GM19397 (cell line): Measurements from ENCODE around the gene S100A7A.

Source experiments
- ATAC-seq: cut with Tn5 transposase; IDR thresholded peaks from one replicate; pipeline ENCODE4 v1.9.1; 2021; ENCODE audit warnings: mild to moderate bottlenecking, moderate library complexity; ENCODE audit not compliant: unreplicated experiment

The S100A7A gene

GRCh38 chr1:153415850-153416570 is at the start of gene S100A7A:
Gene S100A7A, plus strand, starts transcription at chr1:153416520. Its CDS starts 1,563 bp downstream, at chr1:153418083.
- no peak for ATAC-seq

DNA sequence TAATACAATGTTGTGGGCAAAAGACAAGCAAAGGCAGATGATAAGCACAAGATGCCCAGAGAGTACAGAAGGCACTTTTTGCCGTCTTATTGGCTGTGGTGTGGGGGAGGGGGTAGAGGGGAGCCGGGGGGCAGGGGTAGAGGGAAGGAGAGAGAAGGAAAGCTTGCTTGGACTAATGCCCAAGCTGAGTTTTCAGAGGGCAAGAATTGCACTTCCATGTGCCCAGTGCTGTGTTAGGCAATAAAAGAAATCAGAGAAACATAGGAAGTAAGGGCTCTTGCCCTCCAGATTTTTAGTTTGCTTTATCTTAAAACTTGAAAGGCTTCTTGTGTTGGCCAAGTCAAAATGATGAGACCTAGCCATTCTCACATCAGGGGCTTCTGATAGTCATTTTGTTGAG is 49.2 kb upstream of the S100A7A start:
- ATAC-seq = no peak

- ATAC-seq = no peak
Measured at GRCh38 chr1:153368495-153368894, 47.8 kb upstream of the S100A7A start.

- ATAC-seq = no peak
Measured at GRCh38 chr1:153370146-153370545, 46.2 kb upstream of the S100A7A start.

- ATAC-seq = no peak
Measured at GRCh38 chr1:153371231-153371630, 45.1 kb upstream of the S100A7A start.

GRCh38 chr1:153372571-153372970 is 43.7 kb upstream of the S100A7A start:
- ATAC-seq = no peak

- no peak for ATAC-seq
Measured at GRCh38 chr1:153374071-153374470, 42.2 kb upstream of the S100A7A start.

DNA sequence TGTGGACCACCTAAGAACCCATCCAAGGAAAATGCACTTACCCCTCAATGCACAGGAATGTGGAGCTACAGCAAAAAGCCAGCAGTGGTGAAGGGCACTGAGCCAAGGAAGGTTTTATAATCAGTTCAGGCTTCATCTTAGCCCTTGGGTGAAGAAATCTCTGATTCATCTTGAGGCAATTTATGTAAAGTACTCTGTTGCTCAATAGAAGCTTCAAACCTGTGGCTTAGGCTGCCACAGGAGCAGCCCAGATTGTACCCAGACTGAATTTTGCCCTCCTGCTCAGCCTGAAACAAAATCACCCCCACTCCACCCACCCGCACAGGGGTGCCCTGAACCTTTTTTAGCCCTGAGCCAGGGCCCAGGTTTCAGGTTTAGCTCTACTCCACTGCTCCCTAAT is 40.8 kb upstream of the S100A7A start, which contains the start of gene S100A12:
TSS of gene S100A12 (minus strand) at position 111 of the 400 bp plus-strand sequence. CDS start 1,029 bp downstream, outside the sequence.
- no peak for ATAC-seq

- ATAC-seq = no peak
Measured at GRCh38 chr1:153379591-153379990, 36.7 kb upstream of the S100A7A start.

- ATAC-seq = no peak
Measured at GRCh38 chr1:153380711-153381110, 35.6 kb upstream of the S100A7A start.

GRCh38 chr1:153384958-153385580 is 31.3 kb upstream of the S100A7A start:
- no peak for ATAC-seq

GRCh38 chr1:153386500-153386901 is 29.8 kb upstream of the S100A7A start:
- ATAC-seq = no peak

- ATAC-seq = no peak
Measured at GRCh38 chr1:153387001-153387400, 29.3 kb upstream of the S100A7A start.

- no peak for ATAC-seq
Measured at GRCh38 chr1:153387785-153388184, 28.5 kb upstream of the S100A7A start.

GRCh38 chr1:153389401-153389800 is 26.9 kb upstream of the S100A7A start:
- no peak for ATAC-seq

DNA sequence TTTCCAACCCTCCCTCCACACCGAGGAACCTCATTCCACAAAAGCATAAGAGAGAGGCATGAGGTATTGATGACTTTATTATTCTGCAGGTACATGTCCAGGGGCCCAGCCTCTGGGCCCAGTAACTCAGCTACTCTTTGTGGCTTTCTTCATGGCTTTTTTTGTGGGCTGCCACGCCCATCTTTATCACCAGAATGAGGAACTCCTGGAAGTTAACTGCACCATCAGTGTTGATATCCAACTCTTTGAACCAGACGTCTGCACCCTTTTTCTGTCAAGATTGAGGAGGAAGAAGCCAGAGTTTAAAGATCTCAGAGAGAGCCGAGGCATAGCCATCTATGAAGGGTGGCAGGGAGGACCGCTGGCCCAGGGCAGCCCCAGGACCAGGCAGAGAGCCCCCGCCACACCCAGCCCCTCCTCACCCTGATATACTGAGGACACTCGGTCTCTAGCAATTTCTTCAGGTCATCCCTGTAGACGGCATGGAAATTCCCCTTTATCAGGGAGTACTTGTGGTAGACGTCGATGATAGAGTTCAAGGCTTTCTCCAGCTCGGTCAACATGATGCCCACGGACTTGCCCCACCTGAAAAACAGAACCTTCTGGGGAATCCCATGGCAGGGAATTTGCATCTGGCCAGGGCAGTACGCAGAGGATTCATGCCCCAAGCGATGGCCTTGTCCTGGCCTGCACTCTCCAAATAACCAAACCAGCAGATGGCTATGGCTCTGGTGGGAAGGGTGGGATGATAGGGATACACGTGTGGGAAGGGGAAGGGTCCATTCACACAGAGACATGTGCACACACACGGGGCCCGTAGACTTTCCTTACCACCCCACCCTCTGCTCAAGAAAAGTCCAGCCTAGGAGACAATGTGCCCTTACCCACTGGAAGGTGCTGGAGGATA is 26.1 kb upstream of the S100A7A start:
- no peak for ATAC-seq

DNA sequence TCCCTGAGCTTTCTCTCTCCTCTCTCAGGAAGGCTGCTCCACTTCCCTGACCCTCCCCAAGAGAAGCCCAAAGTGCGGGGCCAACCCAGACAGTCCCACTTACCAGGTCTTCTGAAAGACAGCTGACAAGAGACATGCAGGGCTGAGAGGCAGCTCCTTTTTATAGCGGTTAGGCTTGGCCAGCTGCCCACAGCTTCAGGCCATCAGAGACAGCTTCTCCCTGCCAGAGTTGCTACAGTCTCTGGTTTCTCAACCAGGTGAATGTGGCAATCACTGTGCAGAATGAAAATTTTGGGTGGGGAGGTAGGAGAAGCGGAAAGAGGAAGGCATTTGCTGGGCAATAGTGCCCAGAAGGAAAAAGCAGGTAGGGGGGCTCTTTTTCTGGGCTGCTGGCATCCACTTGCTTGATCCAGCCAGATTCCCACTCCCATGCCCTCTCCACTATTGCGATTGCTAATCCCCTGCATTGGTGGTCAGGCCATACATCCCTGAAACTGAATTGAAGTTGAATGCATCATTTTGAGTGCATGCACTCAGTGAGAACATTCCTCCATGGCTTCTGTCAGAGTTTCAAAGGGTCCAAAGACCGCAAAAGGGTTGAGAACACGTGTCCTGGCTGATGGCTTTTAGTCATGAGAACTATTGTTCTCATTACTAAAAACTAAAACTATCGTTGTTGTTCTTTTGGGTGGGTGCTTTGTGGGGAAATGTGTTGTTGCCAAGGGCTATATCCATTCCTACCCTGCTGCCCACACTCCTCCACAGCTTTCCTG is 25.2 kb upstream of the S100A7A start, which contains the start of gene S100A8:
TSS of gene S100A8 (minus strand) at position 136 of the 773 bp plus-strand sequence. CDS start 538 bp downstream, outside the sequence.
- ATAC-seq = no peak

GRCh38 chr1:153392258-153392657 is 24.1 kb upstream of the S100A7A start:
- no peak for ATAC-seq

- ATAC-seq = no peak
Measured at GRCh38 chr1:153392822-153393221, 23.5 kb upstream of the S100A7A start.

DNA sequence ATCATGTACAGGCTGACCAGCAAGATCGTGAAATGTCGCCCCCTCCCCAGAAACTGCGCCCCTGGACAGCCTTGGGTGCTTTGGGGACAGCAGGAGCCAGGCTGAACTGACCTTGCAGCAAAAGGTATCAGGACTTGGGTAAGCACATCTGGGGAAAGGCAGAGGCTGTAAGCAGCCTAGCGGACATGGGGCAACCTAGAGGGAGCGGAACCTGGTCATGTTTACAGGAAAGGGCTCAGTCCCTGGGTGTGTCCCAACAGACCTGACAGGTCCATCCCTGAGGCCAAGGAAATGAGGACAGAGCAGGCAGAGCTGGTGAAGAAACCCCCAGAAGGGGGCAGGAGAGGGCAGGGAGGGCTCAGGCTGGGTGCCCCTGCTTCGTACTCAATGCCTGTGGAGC is 22.4 kb upstream of the S100A7A start:
- no peak for ATAC-seq
